Endometrial microvascular endothelial cells (primary cell): ENCODE data around the gene PDE11A. TPM values are rescaled to one million over a fixed set of nuclear protein-coding genes. Genes with fewer than 3 reads are reported as not detected.
"Not testable (repeated sequence)": the region's sequence is repeated elsewhere in the genome, so short reads cannot be mapped to it uniquely, and the experiment has no call there.

Source experiments
- in situ Hi-C: cut with HindIII; loops from 2 replicates; pipeline ENCODE4 v1.10.0; 2017; ENCODE audit warnings: low sequenced_read_pairs, low pct_unique_long_range_greater_than_20kb; ENCODE audit errors: inconsistent ontology term
- total RNA-seq: library from RNA; depleted of rRNA; stranded (reverse); fragments of >200 nt; gene quantifications from one replicate; pipeline ENCODE4 v1.2.3, GENCODE V29; 2015; ENCODE audit errors: inconsistent ontology term

The PDE11A gene
- total RNA-seq, 1 donor from 2014 or later, result 0.37 TPM

- in situ Hi-C loops, result no loop called here
Observed at GRCh38 chr2:177797808-177798207, 274.8 kb downstream of the PDE11A start.

- in situ Hi-C loops, result no loop called here
Observed at GRCh38 chr2:177796654-177797415, 275.7 kb downstream of the PDE11A start.

GRCh38 chr2:177796011-177796410 lies 276.6 kb downstream of the PDE11A start:
- in situ Hi-C loops, result no loop called here

GRCh38 chr2:177785143-177785542 lies 287.4 kb downstream of the PDE11A start:
- in situ Hi-C loops, result not testable (repeated sequence)

DNA sequence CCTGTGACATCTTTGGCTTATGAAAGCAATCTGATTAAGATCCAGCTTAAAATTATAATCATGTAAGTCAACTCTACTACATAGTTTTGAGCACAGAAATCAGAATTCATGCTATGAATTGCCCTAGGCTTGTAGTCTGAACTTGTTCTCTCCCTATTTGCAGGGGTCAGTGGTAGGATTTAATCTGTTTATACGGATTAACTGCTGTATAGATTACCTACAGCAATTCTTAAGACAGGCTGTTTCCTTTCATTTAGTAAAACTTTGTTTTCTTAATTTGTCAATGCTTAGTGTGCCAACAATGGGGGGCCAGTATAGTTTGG lies 287.9 kb downstream of the PDE11A start:
- in situ Hi-C loops, result no loop called here

GRCh38 chr2:177783835-177784744 lies 288.5 kb downstream of the PDE11A start:
- in situ Hi-C loops, result no loop called here

GRCh38 chr2:177783091-177783490 lies 289.5 kb downstream of the PDE11A start:
- in situ Hi-C loops, result no loop called here

GRCh38 chr2:177782613-177783012 lies 290.0 kb downstream of the PDE11A start:
- in situ Hi-C loops, result no loop called here

DNA sequence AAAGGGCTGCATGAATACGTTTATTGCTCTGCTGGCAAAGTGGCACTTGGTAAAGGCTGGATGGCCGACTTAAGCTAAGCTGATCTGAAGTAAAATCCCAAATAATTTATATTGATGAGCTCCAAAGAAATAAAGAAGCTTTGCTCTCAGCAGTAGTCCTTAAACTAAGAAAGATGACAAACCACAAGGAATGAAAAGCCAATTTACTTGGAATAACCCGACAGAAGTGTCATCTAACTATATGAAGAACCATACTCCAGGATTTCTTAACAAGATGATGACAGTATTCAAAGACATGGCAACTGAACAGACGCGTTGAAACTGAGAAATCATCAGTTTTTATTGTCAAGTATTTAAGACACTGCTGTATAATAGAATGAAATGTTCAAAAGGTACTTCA lies 294.1 kb downstream of the PDE11A start:
- in situ Hi-C loops, result no loop called here

GRCh38 chr2:177772529-177772928 lies 300.0 kb downstream of the PDE11A start:
- in situ Hi-C loops, result no loop called here

- in situ Hi-C loops, result no loop called here
Observed at GRCh38 chr2:177771191-177771590, 301.4 kb downstream of the PDE11A start.

GRCh38 chr2:177767768-177768167 lies 304.8 kb downstream of the PDE11A start:
- in situ Hi-C loops, result no loop called here

DNA sequence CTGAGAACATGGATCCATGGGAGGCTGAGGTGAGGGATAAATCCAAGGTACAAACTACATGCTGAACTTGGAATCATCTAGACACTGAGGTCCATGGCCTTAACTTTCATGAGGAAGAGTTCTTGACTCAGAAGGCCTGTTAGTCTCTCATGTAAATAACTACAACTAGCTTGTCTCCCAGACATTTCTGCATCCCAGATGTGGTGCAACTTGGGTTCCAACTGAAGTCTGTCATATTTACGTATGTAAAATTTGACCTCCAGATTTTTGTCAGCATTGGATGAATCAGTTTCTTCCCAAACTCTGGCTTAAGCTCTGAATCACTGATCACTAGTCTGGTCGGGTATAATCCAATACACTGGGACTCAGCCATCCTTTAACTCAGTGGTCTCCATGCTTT lies 306.9 kb downstream of the PDE11A start:
- in situ Hi-C loops, result no loop called here

- in situ Hi-C loops, result no loop called here
Observed at GRCh38 chr2:177763531-177764265, 308.9 kb downstream of the PDE11A start.

DNA sequence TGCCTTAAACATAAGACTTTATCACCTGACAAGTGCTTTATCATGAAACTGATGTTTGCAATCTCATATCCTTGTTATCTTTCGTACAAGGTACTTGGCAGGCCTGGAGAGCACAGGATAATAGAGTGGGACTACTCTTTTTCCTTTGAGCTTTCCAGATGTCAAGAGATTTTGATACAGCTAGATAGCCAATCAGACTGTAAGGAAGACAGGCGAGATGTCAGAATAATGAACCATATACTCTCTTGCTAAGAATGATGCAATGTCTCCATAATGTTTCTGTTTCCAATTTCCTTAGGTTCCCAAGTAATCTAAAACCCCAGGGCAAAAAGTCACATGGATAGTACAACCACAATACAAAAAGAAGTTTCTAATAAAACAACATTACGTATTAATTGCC lies 313.1 kb downstream of the PDE11A start:
- in situ Hi-C loops, result no loop called here

GRCh38 chr2:177758591-177759371 lies 313.8 kb downstream of the PDE11A start:
- in situ Hi-C loops, result no loop called here

DNA sequence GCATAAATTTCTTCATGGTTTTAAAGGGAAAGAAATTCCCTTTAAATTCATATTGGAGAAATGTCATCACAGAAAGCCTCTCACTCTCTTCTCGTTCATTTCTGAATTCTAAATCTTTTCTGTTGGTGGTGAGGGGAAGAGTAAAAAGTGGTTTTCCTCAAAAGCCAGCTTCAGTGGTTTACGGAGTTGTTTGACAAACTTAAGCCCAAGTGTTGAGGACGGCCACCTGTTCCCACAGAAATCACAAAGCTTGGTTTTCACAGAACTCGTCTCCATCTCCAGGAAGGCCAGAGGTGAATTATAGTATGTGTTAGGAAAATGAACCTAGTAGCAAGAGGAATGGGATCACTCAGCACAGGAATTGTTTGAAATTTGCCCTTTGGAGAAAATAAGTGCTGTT lies 316.2 kb downstream of the PDE11A start:
- in situ Hi-C loops, result no loop called here

- in situ Hi-C loops, result no loop called here
Observed at GRCh38 chr2:177754492-177754873, 318.1 kb downstream of the PDE11A start.
